Fibroblast of lung (primary cell): Measurements from ENCODE around the gene OR6B1. TPM values are rescaled to one million over a fixed set of nuclear protein-coding genes. Genes with fewer than 3 reads are reported as not detected.

ENCODE experiments used
- DNase-seq, 2 donors: peaks; one replicate each; pipeline versions ENCODE4 v3.0.0 to v3.0.0-alpha.2; 2010; ENCODE audit warnings: low read depth in 2 of 2
- H2AFZ ChIP-seq: 2 replicates; pipeline ENCODE4 v1.5.1; 2012; ENCODE audit warnings: low read length, control low read depth, inconsistent platforms
- H3K27ac ChIP-seq: 2 replicates; pipeline ENCODE4 v1.5.1; 2011; ENCODE audit warnings: low read length, control low read depth; ENCODE audit not compliant: insufficient read depth
- H3K27me3 ChIP-seq: 2 replicates; pipeline ENCODE4 v1.5.1; 2011; ENCODE audit warnings: mild to moderate bottlenecking, low read length; ENCODE audit not compliant: control insufficient read depth, insufficient read depth
- H3K36me3 ChIP-seq: 2 replicates; pipeline ENCODE4 v1.5.1; 2011; ENCODE audit warnings: low read length; ENCODE audit not compliant: control insufficient read depth, insufficient read depth
- H3K4me1 ChIP-seq: 2 replicates; pipeline ENCODE4 v1.5.1; 2011; ENCODE audit warnings: low read length; ENCODE audit not compliant: control insufficient read depth, insufficient read depth; ENCODE audit errors: extremely low read depth
- H3K4me2 ChIP-seq: 2 replicates; pipeline ENCODE4 v1.5.1; 2011; ENCODE audit warnings: low read length, control low read depth; ENCODE audit not compliant: insufficient read depth; ENCODE audit errors: extremely low read depth
- H3K4me3 ChIP-seq, 4 experiments: fragments of 200-600 bp in 1 of 4; sonication (generic) in 1 of 4; replicated peaks in 1 of 4; 2 replicates each; pipeline ENCODE4 v1.5.1; 2011 to 2016; ENCODE audit warnings: low read length in 4 of 4, low read depth in 3 of 4, mild to moderate bottlenecking in 3 of 4, control low read depth in 2 of 4, inconsistent platforms in 1 of 4, mixed read lengths in 1 of 4; ENCODE audit not compliant: insufficient read depth in 1 of 4; ENCODE audit errors: control extremely low read depth in 1 of 4
- H3K79me2 ChIP-seq: 2 replicates; pipeline ENCODE4 v1.5.1; 2012; ENCODE audit warnings: mild to moderate bottlenecking, low read length, inconsistent platforms; ENCODE audit not compliant: control insufficient read depth, insufficient read depth
- H3K9ac ChIP-seq: 2 replicates; pipeline ENCODE4 v1.5.1; 2011; ENCODE audit warnings: mild to moderate bottlenecking, low read length, control low read depth; ENCODE audit not compliant: insufficient read depth
- H3K9me3 ChIP-seq: 2 replicates; pipeline ENCODE4 v1.5.1; 2012; ENCODE audit warnings: low read depth, low read length; ENCODE audit not compliant: control insufficient read depth, insufficient read depth
- H4K20me1 ChIP-seq: 2 replicates; pipeline ENCODE4 v1.5.1; 2011; ENCODE audit warnings: low read length; ENCODE audit not compliant: control insufficient read depth, insufficient read depth; ENCODE audit errors: extremely low read depth
- CTCF ChIP-seq, 2 donors: IDR thresholded peaks in 1 of 2; conservative IDR thresholded peaks in 1 of 2; 1 replicate in 1 of 2; 2 replicates in 1 of 2; pipeline ENCODE4 v1.5.1; 2011 to 2012; ENCODE audit warnings: low read length in 2 of 2, control low read depth in 1 of 2, inconsistent platforms in 1 of 2, low read depth in 1 of 2, mild to moderate bottlenecking in 1 of 2
- EZH2 ChIP-seq: IDR thresholded peaks from 2 replicates; pipeline ENCODE4 v1.5.1; 2012; ENCODE audit warnings: low read length, control low read depth, mild to moderate bottlenecking; ENCODE audit errors: missing control alignments
- polyA plus RNA-seq, 2 donors: library from polyadenylated mRNA; depleted of rRNA in 1 of 2; stranded (reverse) in 1 of 2; unstranded in 1 of 2; fragments of >200 nt; gene quantifications; 2 replicates each; pipeline ENCODE4 v1.2.1, GENCODE V29; 2011 to 2012; ENCODE audit warnings: missing spikeins in 1 of 2
- total RNA-seq: library from RNA; depleted of rRNA; stranded (reverse); fragments of >200 nt; gene quantifications from 2 replicates; pipeline ENCODE4 v1.2.1, GENCODE V29; 2014

The OR6B1 gene
- total and polyA plus RNA-seq, 2 donors (not counting 1 experiment from before 2014, with no cell fraction given): not detected

- Histone ChIP-seq H3K4me2 (no peak overlapping the region), H3K9me3 (no peaks in the 10 kb centered on the region), H3K4me1 (no peaks in the 10 kb centered on the region), H3K27me3 (no peaks in the 10 kb centered on the region), H3K79me2 (no peaks in the 10 kb centered on the region), H3K9ac (no peak overlapping the region), H3K27ac (no peak overlapping the region), H4K20me1 (no peaks in the 10 kb centered on the region), H3K4me3 (no peak overlapping the region), H3K36me3 (no peaks in the 10 kb centered on the region), H2AFZ (no peak overlapping the region)
- DNase-seq: no peak
- TF ChIP-seq EZH2: no peak
- TF ChIP-seq CTCF (conservative IDR thresholded peaks at IDR 0.05 in 1 of 2, IDR thresholded peaks at IDR 0.05 in 1 of 2; ENCODE audit: low read depth in 1 of 2, low read length in 2 of 2): no peak
Observed at GRCh38 chr7:144035385-144035784, 35.3 kb downstream of the OR6B1 start.

GRCh38 chr7:144036302-144036885 lies 36.3 kb downstream of the OR6B1 start:
- Histone ChIP-seq H2AFZ (peak overlapping the region; percentile 35), H3K4me3 (no peak overlapping the region), H3K4me2 (no peak overlapping the region), H3K9ac (no peak overlapping the region), H3K27ac (no peak overlapping the region), H4K20me1 (no peaks in the 10 kb centered on the region), H3K4me1 (no peaks in the 10 kb centered on the region), H3K79me2 (no peaks in the 10 kb centered on the region), H3K9me3 (no peaks in the 10 kb centered on the region), H3K27me3 (no peaks in the 10 kb centered on the region), H3K36me3 (no peaks in the 10 kb centered on the region)
- DNase-seq: no peak
- no peak for TF ChIP-seq EZH2
- TF ChIP-seq CTCF (conservative IDR thresholded peaks at IDR 0.05 in 1 of 2, IDR thresholded peaks at IDR 0.05 in 1 of 2; ENCODE audit: low read depth in 1 of 2, low read length in 2 of 2): no peak

- H3K4me3 ChIP-seq: no peak overlapping the region
- no peaks in the 10 kb centered on the region for H4K20me1 ChIP-seq
- no peak overlapping the region for H3K9ac ChIP-seq
- H3K9me3 ChIP-seq: no peaks in the 10 kb centered on the region
- H3K36me3 ChIP-seq: no peaks in the 10 kb centered on the region
- no peak overlapping the region for H2AFZ ChIP-seq
- H3K27me3 ChIP-seq: no peaks in the 10 kb centered on the region
- H3K27ac ChIP-seq: no peak overlapping the region
- TF ChIP-seq EZH2 (no peak), CTCF (conservative IDR thresholded peaks at IDR 0.05 in 1 of 2, IDR thresholded peaks at IDR 0.05 in 1 of 2; ENCODE audit: low read depth in 1 of 2, low read length in 2 of 2) (no peak)
- no peaks in the 10 kb centered on the region for H3K4me1 ChIP-seq
- DNase-seq: no peak
- H3K4me2 ChIP-seq: no peak overlapping the region
- no peaks in the 10 kb centered on the region for H3K79me2 ChIP-seq
Observed at GRCh38 chr7:144037414-144038035, 37.4 kb downstream of the OR6B1 start.
